Measurements from ENCODE around the gene HMGXB3. TPM values are rescaled to one million over a fixed set of nuclear protein-coding genes. Genes with fewer than 3 reads are reported as not detected.
A peak's percentile ranks its signal among the peaks of the same experiment; 100 is the strongest.

Gene HMGXB3
- total RNA-seq, 1 experiment from 2014 or later = 26.9 TPM

- no peaks in the 10 kb centered on the region for H3K9me3 ChIP-seq (ENCODE audit: control insufficient read depth, low read depth, low read length)
- Mint-ChIP-seq H3K27me3 (ENCODE audit: low read depth) (peaks cover 14% of the 10 kb centered on the region), H3K9me3 (no peaks in the 10 kb centered on the region; a peak in 1 of 5 replicates), H3K36me3 (ENCODE audit: insufficient read depth in 1 of 3, low read depth in 3 of 3) (no peaks in the 10 kb centered on the region), H3K4me3 (no peak overlapping the region), H3K4me1 (peaks cover 5 to 20% of the 10 kb centered on the region in 2 experiments; a peak in 3 of 4 replicates), H3K27ac (no peak overlapping the region)
- no peaks in the 10 kb centered on the region for H3K23me2 ChIP-seq (ENCODE audit: insufficient read length, low read depth, low read length, poor library complexity, severe bottlenecking)
- no peaks in the 10 kb centered on the region for H3K79me1 ChIP-seq (ENCODE audit: insufficient read depth, low read depth, low read length, poor library complexity, severe bottlenecking)
- no peak overlapping the region for H3K9ac ChIP-seq (ENCODE audit: extremely low read depth, insufficient read length, low read length)
- H3K27me3 ChIP-seq (ENCODE audit: insufficient read depth, low read length) = no peaks in the 10 kb centered on the region
- no peak overlapping the region for H2AFZ ChIP-seq (ENCODE audit: low read length)
- no peak overlapping the region for H2AK5ac ChIP-seq (ENCODE audit: insufficient read length, low read length)
- H4K20me1 ChIP-seq (ENCODE audit: control insufficient read depth, insufficient read depth, insufficient read length) = no peaks in the 10 kb centered on the region
- no peak for TF ChIP-seq CTCF (conservative IDR thresholded peaks at IDR 0.05)
- no peak overlapping the region for H3T11ph ChIP-seq (ENCODE audit: low read length)
- H2BK12ac ChIP-seq (ENCODE audit: insufficient read length, low read depth, low read length) = no peak overlapping the region
- no peak overlapping the region for H3K4ac ChIP-seq (ENCODE audit: low read depth, low read length)
- H4K8ac ChIP-seq (replicated peaks; ENCODE audit: insufficient read length, low read depth, low read length) = no peak overlapping the region
- H3K4me1 ChIP-seq (ENCODE audit: insufficient read depth, low read length) = no peaks in the 10 kb centered on the region
- H2BK5ac ChIP-seq (ENCODE audit: insufficient read length, low read length) = no peak overlapping the region
- no peaks in the 10 kb centered on the region for H3K79me2 ChIP-seq (ENCODE audit: insufficient read depth, low read length)
- no peak overlapping the region for H3K23ac ChIP-seq (ENCODE audit: insufficient read length, low read depth, low read length)
- no peak overlapping the region for H3K4me2 ChIP-seq (ENCODE audit: insufficient read depth, insufficient read length, low read length)
- no peak overlapping the region for H3K27ac ChIP-seq (ENCODE audit: insufficient read length, low read depth, low read length)
- H3K18ac ChIP-seq (ENCODE audit: insufficient read length, low read depth, low read length) = peak overlapping the region; percentile 7
- H2BK20ac ChIP-seq (ENCODE audit: low read depth, low read length, poor library complexity, severe bottlenecking) = no peak overlapping the region
- no peak overlapping the region; the same call in 1 of the 2 replicates for H3K14ac ChIP-seq (ENCODE audit: insufficient read depth, low read length)
- H2BK120ac ChIP-seq (ENCODE audit: low read depth, low read length, poor library complexity, severe bottlenecking) = no peak overlapping the region
- no peak overlapping the region for H4K5ac ChIP-seq (ENCODE audit: insufficient read length, low read depth, low read length)
- DNase-seq = no peak
- no peak overlapping the region for H4K91ac ChIP-seq (ENCODE audit: insufficient read length, low read depth, low read length)
- no CpG with 5 or more reads among the region's 12 CpGs for WGBS (ENCODE audit: extremely low coverage, insufficient read length, low lambda C conversion rate)
- H2BK15ac ChIP-seq (ENCODE audit: low read depth, low read length) = no peak overlapping the region
- no peak overlapping the region for H3K56ac ChIP-seq (ENCODE audit: insufficient read length, low read depth, low read length)
These were observed 68.6 kb downstream of the HMGXB3 start for GRCh38 chr5:150068961-150069645.

Measured in H9 (cell line).